Epithelial cell of proximal tubule (primary cell): ENCODE results near the gene TTYH3. TPM values are rescaled to one million over a fixed set of nuclear protein-coding genes. Genes with fewer than 3 reads are reported as not detected.

Experiments used
- DNase-seq: peaks from one replicate; pipeline ENCODE4 v3.0.0-alpha.2; 2011; ENCODE audit warnings: low read depth
- H3K4me3 ChIP-seq: 2 replicates; pipeline ENCODE4 v1.5.1; 2011; ENCODE audit warnings: low read depth, mild to moderate bottlenecking, low read length
- total RNA-seq: library from RNA; depleted of rRNA; stranded (reverse); fragments of >200 nt; gene quantifications from 2 replicates; pipeline ENCODE4 v1.2.3, GENCODE V29; 2015
- TF ChIP-seq, protein P1 (sequence below): conservative IDR thresholded peaks from 2 replicates; pipeline ENCODE4 v1.5.1; 2012; ENCODE audit warnings: low read depth, mild to moderate bottlenecking, low read length

The TTYH3 gene
- total RNA-seq, 1 donor from 2014 or later, result 97.6 TPM

DNA sequence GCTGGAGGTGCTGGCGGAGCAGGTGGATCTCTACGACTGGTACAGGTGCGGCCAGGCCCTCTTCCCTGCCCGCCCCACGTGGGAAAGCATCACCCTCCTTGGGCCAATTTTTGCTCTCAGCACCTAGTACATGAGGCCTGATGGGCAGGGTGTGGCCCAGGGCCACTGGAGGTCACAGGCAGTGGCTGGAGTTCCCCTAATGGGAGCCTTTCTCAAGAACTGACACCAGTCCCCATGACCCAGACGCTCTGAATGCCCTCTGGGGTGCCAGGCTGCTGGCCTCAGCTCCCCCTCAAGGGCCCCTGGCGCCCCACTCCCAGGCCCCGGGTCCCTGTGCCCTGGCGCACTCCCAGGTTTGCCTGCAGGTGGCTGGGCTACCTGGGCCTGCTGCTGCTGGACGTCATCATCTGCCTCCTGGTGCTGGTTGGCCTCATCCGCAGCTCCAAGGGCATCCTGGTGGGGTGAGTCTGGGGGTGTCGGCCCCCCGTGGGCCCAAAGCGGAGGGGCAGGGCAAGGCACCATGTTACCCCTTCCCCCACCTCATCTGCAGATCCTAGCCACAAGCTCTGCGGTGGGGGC lies 15.9 kb downstream of the TTYH3 start:
- DNase-seq, result no peak

DNA sequence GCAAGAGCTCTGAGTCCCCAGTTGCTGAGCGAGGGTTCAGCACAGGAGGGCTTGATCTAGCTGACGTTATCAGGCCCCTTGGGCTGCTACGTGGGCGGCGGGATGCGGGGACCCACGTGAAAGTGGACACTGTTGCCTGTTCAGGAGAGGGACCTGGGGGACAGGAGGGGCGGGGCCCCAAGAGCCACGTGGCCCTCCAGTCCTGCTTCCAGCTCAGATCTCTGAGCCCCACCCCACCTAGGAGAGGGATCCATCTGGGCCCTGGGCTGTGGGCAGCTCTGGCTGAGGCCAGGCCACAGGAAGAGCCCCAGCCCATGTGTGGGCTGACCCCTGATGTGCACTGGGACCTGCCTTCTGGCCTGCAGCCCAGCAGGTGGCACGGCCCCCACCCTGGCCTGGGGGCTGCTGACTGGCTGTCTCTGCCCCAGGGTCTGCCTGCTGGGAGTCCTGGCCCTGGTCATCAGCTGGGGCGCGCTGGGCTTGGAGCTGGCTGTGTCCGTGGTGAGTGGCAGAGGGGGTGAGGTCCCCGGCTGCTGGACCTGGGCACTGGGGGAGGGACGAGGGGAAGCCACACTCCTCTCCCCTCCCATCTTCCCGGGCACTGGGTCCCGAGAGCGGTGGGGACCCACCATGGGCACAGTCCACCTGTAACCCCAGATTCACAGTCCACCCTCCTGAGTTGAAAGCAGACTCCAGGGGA lies 17.5 kb downstream of the TTYH3 start:
- TF ChIP-seq, protein P1, sequence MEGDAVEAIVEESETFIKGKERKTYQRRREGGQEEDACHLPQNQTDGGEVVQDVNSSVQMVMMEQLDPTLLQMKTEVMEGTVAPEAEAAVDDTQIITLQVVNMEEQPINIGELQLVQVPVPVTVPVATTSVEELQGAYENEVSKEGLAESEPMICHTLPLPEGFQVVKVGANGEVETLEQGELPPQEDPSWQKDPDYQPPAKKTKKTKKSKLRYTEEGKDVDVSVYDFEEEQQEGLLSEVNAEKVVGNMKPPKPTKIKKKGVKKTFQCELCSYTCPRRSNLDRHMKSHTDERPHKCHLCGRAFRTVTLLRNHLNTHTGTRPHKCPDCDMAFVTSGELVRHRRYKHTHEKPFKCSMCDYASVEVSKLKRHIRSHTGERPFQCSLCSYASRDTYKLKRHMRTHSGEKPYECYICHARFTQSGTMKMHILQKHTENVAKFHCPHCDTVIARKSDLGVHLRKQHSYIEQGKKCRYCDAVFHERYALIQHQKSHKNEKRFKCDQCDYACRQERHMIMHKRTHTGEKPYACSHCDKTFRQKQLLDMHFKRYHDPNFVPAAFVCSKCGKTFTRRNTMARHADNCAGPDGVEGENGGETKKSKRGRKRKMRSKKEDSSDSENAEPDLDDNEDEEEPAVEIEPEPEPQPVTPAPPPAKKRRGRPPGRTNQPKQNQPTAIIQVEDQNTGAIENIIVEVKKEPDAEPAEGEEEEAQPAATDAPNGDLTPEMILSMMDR, result no peak

More for the DNA sequence above, 15.9 kb downstream of the TTYH3 start:
- TF ChIP-seq, protein P1, result no peak
- no peak overlapping the region for H3K4me3 ChIP-seq

DNA sequence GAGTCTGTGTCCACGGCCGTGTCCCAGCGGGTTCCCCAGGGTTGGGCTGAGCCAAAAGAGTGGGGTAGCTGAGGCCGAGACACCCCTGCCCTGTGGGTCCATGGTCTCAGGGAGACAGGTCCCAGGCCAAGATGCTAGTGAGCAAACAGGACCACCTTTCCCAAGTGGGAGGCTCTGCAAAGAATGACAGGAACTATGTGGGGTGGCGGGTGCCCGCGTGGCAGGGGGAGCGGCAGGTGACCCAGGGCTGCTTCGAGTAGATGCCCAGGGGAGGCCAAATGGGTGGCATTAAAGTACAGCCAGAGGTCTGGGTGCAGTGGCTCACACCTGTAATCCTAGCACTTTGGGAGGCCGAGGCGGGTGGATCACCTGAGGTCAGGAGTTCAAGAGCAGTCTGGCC lies 18.2 kb downstream of the TTYH3 start:
- no peak overlapping the region for H3K4me3 ChIP-seq
- DNase-seq, result no peak
- TF ChIP-seq, protein P1, result no peak

More for the DNA sequence above, 17.5 kb downstream of the TTYH3 start:
- DNase-seq, result no peak
- H3K4me3 ChIP-seq, result no peak overlapping the region

DNA sequence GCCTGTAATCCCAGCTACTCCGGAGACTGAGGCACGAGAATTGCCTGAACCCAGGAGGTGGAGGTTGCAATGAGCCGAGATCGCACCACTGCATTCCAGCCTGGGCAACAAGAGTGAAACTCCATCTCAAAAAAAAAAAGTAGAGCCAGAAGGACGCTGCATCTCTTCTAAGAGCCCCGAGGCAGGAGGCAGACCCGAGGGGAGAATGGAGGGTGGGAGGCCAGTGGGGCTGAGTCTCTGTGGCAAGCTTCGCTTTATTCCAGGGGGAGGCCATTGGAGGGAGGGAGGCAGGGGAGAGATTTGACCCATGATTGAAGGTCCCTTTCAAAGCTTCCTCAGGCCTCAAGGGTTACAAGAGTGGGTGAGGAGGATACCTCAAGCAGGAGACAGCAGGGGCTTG lies 18.7 kb downstream of the TTYH3 start:
- no peak overlapping the region for H3K4me3 ChIP-seq
- no peak for DNase-seq
- TF ChIP-seq, protein P1, result no peak

DNA sequence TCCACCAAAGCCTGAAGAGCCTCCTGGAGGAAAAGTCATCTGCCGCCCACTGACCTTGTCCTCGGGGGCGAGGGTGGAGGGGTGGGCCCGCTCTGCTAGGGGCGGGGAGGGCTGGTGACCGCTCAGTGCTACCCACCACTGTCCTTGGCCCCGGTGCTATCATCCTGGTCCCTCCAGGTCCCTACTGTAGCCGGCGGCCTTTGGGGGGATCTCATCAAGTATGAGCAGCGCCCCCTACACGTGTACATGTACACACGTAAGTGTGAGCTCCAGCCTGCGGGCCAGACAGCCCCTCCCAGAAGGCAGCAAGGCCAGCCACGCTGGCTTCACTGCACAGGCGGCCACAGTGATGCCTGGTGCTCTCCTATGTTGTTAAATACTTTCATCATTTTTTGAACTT lies 19.6 kb downstream of the TTYH3 start:
- TF ChIP-seq, protein P1, result no peak
- H3K4me3 ChIP-seq, result no peak overlapping the region
- DNase-seq, result no peak

DNA sequence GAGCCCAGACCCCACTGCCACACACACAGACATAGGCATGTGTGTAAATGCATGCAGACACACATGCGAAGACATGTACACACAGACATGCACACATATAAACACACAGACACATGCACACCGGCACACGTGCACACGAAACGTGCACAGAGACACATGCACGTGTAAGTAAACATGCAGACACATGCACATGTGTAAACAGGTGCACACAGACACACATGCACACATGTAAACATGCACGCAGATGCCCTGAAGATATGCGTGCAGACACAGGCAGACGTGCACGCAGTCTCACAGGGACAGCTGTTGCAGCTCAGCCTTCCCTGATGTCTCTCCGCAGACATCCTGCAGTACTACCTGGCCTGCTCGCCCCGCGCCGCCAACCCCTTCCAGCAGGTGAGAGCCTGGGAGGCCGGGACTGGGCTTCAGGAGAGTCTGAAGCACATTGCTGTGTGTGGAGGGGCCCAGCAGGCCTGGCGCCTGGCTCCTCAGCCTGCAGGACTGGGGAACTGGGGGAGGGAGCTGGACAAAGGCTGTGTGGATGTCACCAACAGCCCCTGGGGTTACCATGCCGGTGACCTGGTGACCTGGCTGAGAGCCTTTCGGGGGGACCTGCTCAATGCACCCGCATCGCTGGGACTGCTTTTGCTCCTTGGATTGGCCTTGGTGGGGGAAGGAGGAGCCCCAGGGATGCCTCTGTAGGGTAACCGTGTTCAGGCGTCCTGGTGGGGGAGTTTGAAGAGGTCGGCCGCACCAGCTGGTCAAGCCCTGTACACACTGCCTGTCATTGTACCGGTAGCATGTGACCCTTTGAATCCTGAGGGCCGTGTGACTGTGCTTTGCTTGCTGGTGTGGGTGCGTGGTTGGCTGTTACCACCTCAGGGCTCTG lies 20.3 kb downstream of the TTYH3 start:
- TF ChIP-seq, protein P1, result no peak
- H3K4me3 ChIP-seq, result no peak overlapping the region
- DNase-seq, result no peak
